Neutrophil (primary cell): ENCODE results near the gene CNTN6.

Experiments used
- H3K27ac ChIP-seq: fragments of 200-600 bp; sonication (generic); 2 replicates; pipeline ENCODE4 v1.5.1; 2016; ENCODE audit warnings: mild to moderate bottlenecking, moderate library complexity
- H3K27me3 ChIP-seq: fragments of 200-600 bp; sonication (generic); 2 replicates; pipeline ENCODE4 v1.6.0; 2016; ENCODE audit warnings: mild to moderate bottlenecking
- H3K36me3 ChIP-seq: fragments of 200-600 bp; sonication (generic); 2 replicates; pipeline ENCODE4 v1.5.1; 2017
- H3K4me1 ChIP-seq, 2 experiments: fragments of 200-600 bp in 1 of 2; sonication (generic) in 1 of 2; 1 replicate in 1 of 2; 2 replicates in 1 of 2; pipeline versions ENCODE4 v1.5.1 to v1.6.1; 2013 to 2016; ENCODE audit warnings: low read depth in 1 of 2, low read length in 1 of 2, mild to moderate bottlenecking in 1 of 2, moderate library complexity in 1 of 2; ENCODE audit not compliant: control insufficient read depth in 1 of 2, insufficient read depth in 1 of 2
- H3K4me3 ChIP-seq, 2 experiments: fragments of 200-600 bp in 1 of 2; sonication (generic) in 1 of 2; 1 replicate in 1 of 2; 2 replicates in 1 of 2; pipeline ENCODE4 v1.5.1; 2013 to 2016; ENCODE audit warnings: low read depth in 1 of 2, low read length in 1 of 2, mild to moderate bottlenecking in 1 of 2, moderate library complexity in 1 of 2
- H3K9me3 ChIP-seq: fragments of 200-600 bp; sonication (generic); 2 replicates; pipeline ENCODE4 v1.5.1; 2016
- CTCF ChIP-seq: fragments of 200-600 bp; sonication (generic); IDR thresholded peaks from 2 replicates; pipeline ENCODE4 v1.5.1; 2016; ENCODE audit warnings: antibody characterized with exemption

CNTN6 gene

GRCh38 chr3:1138036-1138435 lies 45.2 kb downstream of the CNTN6 start:
- no peaks in the 10 kb centered on the region for H3K27me3 ChIP-seq
- no peak overlapping the region for H3K4me3 ChIP-seq
- no peak overlapping the region for H3K27ac ChIP-seq
- H3K36me3 ChIP-seq, result no peaks in the 10 kb centered on the region
- no peaks in the 10 kb centered on the region for H3K4me1 ChIP-seq
- H3K9me3 ChIP-seq, result no peaks in the 10 kb centered on the region
- TF ChIP-seq CTCF, result no peak

GRCh38 chr3:1139071-1139470 lies 46.2 kb downstream of the CNTN6 start:
- no peaks in the 10 kb centered on the region for H3K9me3 ChIP-seq
- no peak overlapping the region for H3K27ac ChIP-seq
- no peak for TF ChIP-seq CTCF
- no peaks in the 10 kb centered on the region for H3K36me3 ChIP-seq
- H3K4me1 ChIP-seq, result no peaks in the 10 kb centered on the region
- H3K4me3 ChIP-seq, result no peak overlapping the region
- no peaks in the 10 kb centered on the region for H3K27me3 ChIP-seq

GRCh38 chr3:1147326-1147725 lies 54.5 kb downstream of the CNTN6 start:
- no peaks in the 10 kb centered on the region for H3K9me3 ChIP-seq
- no peak for TF ChIP-seq CTCF

GRCh38 chr3:1147819-1148218 lies 55.0 kb downstream of the CNTN6 start:
- TF ChIP-seq CTCF, result no peak
- Histone ChIP-seq H3K27ac (no peak overlapping the region), H3K4me1 (no peaks in the 10 kb centered on the region), H3K9me3 (no peaks in the 10 kb centered on the region), H3K36me3 (no peaks in the 10 kb centered on the region), H3K4me3 (no peak overlapping the region), H3K27me3 (no peaks in the 10 kb centered on the region)

More at GRCh38 chr3:1147326-1147725, 54.5 kb downstream of the CNTN6 start:
- Histone ChIP-seq H3K4me1 (no peaks in the 10 kb centered on the region), H3K27me3 (no peaks in the 10 kb centered on the region), H3K36me3 (no peaks in the 10 kb centered on the region), H3K27ac (no peak overlapping the region), H3K4me3 (no peak overlapping the region)

- H3K4me1 ChIP-seq, result no peaks in the 10 kb centered on the region
- no peak overlapping the region for H3K4me3 ChIP-seq
- TF ChIP-seq CTCF, result no peak
- no peak overlapping the region for H3K27ac ChIP-seq
- no peaks in the 10 kb centered on the region for H3K27me3 ChIP-seq
- H3K9me3 ChIP-seq, result no peaks in the 10 kb centered on the region
- H3K36me3 ChIP-seq, result no peaks in the 10 kb centered on the region
These were observed 71.3 kb downstream of the CNTN6 start for GRCh38 chr3:1164101-1164500.

- TF ChIP-seq CTCF, result no peak
- Histone ChIP-seq H3K4me1 (no peaks in the 10 kb centered on the region), H3K27me3 (no peaks in the 10 kb centered on the region), H3K9me3 (no peaks in the 10 kb centered on the region), H3K4me3 (no peak overlapping the region), H3K36me3 (no peaks in the 10 kb centered on the region), H3K27ac (no peak overlapping the region)
These were observed 78.5 kb downstream of the CNTN6 start for GRCh38 chr3:1171320-1171719.
